ENCODE results near the gene LCOR. TPM values are rescaled to one million over a fixed set of nuclear protein-coding genes. Genes with fewer than 3 reads are reported as not detected.
"Not testable (repeated sequence)": the region's sequence is repeated elsewhere in the genome, so short reads cannot be mapped to it uniquely, and the experiment has no call there.

The LCOR gene
- total RNA-seq, 1 experiment from 2014 or later: 23.9 TPM

GRCh38 chr10:96846926-96847325, 14.8 kb downstream of the LCOR start (continued):
- TF ChIP-seq ARID4B (CRISPR knock-in tag; IDR thresholded peaks at IDR 0.05; ENCODE audit: borderline replicate concordance): no peak
- TF ChIP-seq NFYB (CRISPR knock-in tag; conservative IDR thresholded peaks at IDR 0.05; ENCODE audit: low read depth): no peak
- TF ChIP-seq ESRRA (CRISPR knock-in tag; IDR thresholded peaks at IDR 0.05; ENCODE audit: borderline replicate concordance): no peak
- TF ChIP-seq USF2 (CRISPR knock-in tag; IDR thresholded peaks at IDR 0.05): no peak
- no peak for TF ChIP-seq MXD4 (CRISPR knock-in tag; IDR thresholded peaks at IDR 0.05; ENCODE audit: borderline replicate concordance)
- no peak for TF ChIP-seq PREB (CRISPR knock-in tag; IDR thresholded peaks at IDR 0.05; ENCODE audit: borderline replicate concordance)
- TF ChIP-seq, protein P1, sequence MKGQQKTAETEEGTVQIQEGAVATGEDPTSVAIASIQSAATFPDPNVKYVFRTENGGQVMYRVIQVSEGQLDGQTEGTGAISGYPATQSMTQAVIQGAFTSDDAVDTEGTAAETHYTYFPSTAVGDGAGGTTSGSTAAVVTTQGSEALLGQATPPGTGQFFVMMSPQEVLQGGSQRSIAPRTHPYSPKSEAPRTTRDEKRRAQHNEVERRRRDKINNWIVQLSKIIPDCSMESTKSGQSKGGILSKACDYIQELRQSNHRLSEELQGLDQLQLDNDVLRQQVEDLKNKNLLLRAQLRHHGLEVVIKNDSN (CRISPR knock-in tag; IDR thresholded peaks at IDR 0.05): no peak
- TF ChIP-seq, protein P2, sequence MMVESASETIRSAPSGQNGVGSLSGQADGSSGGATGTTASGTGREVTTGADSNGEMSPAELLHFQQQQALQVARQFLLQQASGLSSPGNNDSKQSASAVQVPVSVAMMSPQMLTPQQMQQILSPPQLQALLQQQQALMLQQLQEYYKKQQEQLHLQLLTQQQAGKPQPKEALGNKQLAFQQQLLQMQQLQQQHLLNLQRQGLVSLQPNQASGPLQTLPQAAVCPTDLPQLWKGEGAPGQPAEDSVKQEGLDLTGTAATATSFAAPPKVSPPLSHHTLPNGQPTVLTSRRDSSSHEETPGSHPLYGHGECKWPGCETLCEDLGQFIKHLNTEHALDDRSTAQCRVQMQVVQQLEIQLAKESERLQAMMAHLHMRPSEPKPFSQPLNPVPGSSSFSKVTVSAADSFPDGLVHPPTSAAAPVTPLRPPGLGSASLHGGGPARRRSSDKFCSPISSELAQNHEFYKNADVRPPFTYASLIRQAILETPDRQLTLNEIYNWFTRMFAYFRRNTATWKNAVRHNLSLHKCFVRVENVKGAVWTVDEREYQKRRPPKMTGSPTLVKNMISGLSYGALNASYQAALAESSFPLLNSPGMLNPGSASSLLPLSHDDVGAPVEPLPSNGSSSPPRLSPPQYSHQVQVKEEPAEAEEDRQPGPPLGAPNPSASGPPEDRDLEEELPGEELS (CRISPR knock-in tag; IDR thresholded peaks at IDR 0.05): no peak
- TF ChIP-seq, protein P3, sequence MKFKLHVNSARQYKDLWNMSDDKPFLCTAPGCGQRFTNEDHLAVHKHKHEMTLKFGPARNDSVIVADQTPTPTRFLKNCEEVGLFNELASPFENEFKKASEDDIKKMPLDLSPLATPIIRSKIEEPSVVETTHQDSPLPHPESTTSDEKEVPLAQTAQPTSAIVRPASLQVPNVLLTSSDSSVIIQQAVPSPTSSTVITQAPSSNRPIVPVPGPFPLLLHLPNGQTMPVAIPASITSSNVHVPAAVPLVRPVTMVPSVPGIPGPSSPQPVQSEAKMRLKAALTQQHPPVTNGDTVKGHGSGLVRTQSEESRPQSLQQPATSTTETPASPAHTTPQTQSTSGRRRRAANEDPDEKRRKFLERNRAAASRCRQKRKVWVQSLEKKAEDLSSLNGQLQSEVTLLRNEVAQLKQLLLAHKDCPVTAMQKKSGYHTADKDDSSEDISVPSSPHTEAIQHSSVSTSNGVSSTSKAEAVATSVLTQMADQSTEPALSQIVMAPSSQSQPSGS (CRISPR knock-in tag; IDR thresholded peaks at IDR 0.05; ENCODE audit: borderline replicate concordance, low read depth): no peak
- no peak for TF ChIP-seq SMAD3 (CRISPR knock-in tag; IDR thresholded peaks at IDR 0.05; ENCODE audit: borderline replicate concordance)
- TF ChIP-seq PRRX2 (CRISPR knock-in tag; IDR thresholded peaks at IDR 0.05): no peak
- no peak for TF ChIP-seq FOXJ3 (CRISPR knock-in tag; IDR thresholded peaks at IDR 0.05; ENCODE audit: borderline replicate concordance)

DNA sequence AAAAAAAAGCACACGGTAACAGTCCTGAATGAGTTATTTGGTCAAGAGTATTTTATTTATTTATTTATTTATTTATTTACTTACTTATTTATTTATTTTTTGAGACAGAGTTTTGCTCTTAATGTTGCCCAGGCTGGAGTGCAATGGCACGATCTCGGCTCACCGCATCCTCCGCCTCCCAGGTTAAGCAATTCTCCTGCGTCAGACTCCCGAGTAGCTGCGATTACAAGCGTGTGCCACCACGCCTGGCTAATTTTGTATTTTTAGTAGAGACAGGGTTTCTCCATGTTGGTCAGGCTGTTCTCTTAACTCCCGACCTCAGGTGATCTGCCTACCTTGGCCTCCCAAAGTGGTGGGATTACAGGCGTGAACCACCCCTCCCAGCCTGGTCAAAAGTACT, 15.3 kb downstream of the LCOR start:
- CTCF ChIA-PET: interaction anchor here (0.7 to 1.2 kb wide), 2 partner anchors 10 to 15 kb away, joined by 3 read pairs; partner anchors contain the start of gene LCOR
- H3K27ac Mint-ChIP-seq; H3K36me3 Mint-ChIP-seq; ATAC-seq; H3K9me3 Mint-ChIP-seq; DNase-seq (ENCODE audit: low spot score); POLR2A ChIA-PET; H3K4me3 Mint-ChIP-seq; H3K27me3 Mint-ChIP-seq (ENCODE audit: low read depth): not testable (repeated sequence)
- peaks cover 48% of the 10 kb centered on the region for H3K4me1 Mint-ChIP-seq

DNA sequence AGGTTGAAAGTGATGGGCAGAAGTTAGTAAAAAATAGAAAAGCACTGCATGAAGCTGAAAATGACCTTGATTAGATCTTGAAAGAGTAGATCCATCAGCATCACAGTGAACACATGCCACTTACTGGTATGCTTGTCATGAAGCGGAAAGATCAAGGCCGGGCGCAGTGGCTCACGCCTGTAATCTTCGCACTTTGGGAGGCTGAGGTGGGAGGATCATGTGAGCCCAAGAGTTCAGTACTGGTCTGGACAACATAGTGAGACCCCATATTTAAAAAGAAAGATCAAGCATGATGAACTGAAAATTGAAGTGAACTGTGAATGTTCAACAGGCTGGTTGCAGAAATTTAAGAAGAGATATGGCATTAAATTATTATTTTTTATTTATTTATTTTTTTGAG, 18.0 kb downstream of the LCOR start:
- ATAC-seq (no peak), DNase-seq (ENCODE audit: low spot score) (no peak)
- Mint-ChIP-seq H3K36me3 (no peaks in the 10 kb centered on the region), H3K27me3 (ENCODE audit: low read depth) (no peaks in the 10 kb centered on the region), H3K27ac (no peak overlapping the region), H3K4me1 (peaks cover 24% of the 10 kb centered on the region), H3K9me3 (no peaks in the 10 kb centered on the region), H3K4me3 (no peak overlapping the region)
- TF ChIP-seq ZNF416 (CRISPR knock-in tag; IDR thresholded peaks at IDR 0.05) (no peak), ZNF219 (CRISPR knock-in tag; IDR thresholded peaks at IDR 0.05; ENCODE audit: borderline replicate concordance) (no peak), ZNF232 (CRISPR knock-in tag; IDR thresholded peaks at IDR 0.05) (no peak), CTCF (IDR thresholded peaks at IDR 0.05) (no peak)
- ChIA-PET CTCF (no interaction called here), POLR2A (no interaction called here)
